ENCODE results near the gene POLR2J3. TPM values are rescaled to one million over a fixed set of nuclear protein-coding genes. Genes with fewer than 3 reads are reported as not detected.

POLR2J3 gene
- total and polyA plus RNA-seq, 2 donors = 26.3 to 75.2 TPM

Other genes starting within 250 kb of the POLR2J3 start
- gene SPDYE6, start 216.1 kb downstream of the POLR2J3 start, total RNA-seq = not detected
- gene SPDYE6, start 216.1 kb downstream of the POLR2J3 start, polyA plus RNA-seq = 0.16 TPM
- 19.4 TPM for gene PRKRIP1, start 176.2 kb downstream of the POLR2J3 start, total RNA-seq
- gene PRKRIP1, start 176.2 kb downstream of the POLR2J3 start, polyA plus RNA-seq = 54.4 TPM
- 13.6 TPM for gene ORAI2, start 139.0 kb downstream of the POLR2J3 start, total RNA-seq
- 11.6 TPM for gene ORAI2, start 139.0 kb downstream of the POLR2J3 start, polyA plus RNA-seq
- 10.0 TPM for gene ALKBH4, start 107.7 kb downstream of the POLR2J3 start, total RNA-seq
- 11.4 TPM for gene ALKBH4, start 107.7 kb downstream of the POLR2J3 start, polyA plus RNA-seq
- 16.2 TPM for gene LRWD1, start 107.6 kb downstream of the POLR2J3 start, total RNA-seq
- gene LRWD1, start 107.6 kb downstream of the POLR2J3 start, polyA plus RNA-seq = 19.9 TPM
- gene POLR2J, start 93.7 kb downstream of the POLR2J3 start, total RNA-seq = 76.0 TPM
- 67.1 TPM for gene POLR2J, start 93.7 kb downstream of the POLR2J3 start, polyA plus RNA-seq
- 7.2 TPM for gene RASA4B, start 54.8 kb downstream of the POLR2J3 start, total RNA-seq
- gene RASA4B, start 54.8 kb downstream of the POLR2J3 start, polyA plus RNA-seq = 14.7 TPM
- 2.8 TPM for gene UPK3BL2, start 28.9 kb downstream of the POLR2J3 start, total RNA-seq
- gene UPK3BL2, start 28.9 kb downstream of the POLR2J3 start, polyA plus RNA-seq = 28.2 TPM
- gene SPDYE2, start 21.4 kb downstream of the POLR2J3 start, total RNA-seq = 0.05 TPM
- gene SPDYE2, start 21.4 kb downstream of the POLR2J3 start, polyA plus RNA-seq = 0.05 TPM
- 13.6 TPM for gene RASA4, start 44.2 kb upstream of the POLR2J3 start, total RNA-seq
- gene RASA4, start 44.2 kb upstream of the POLR2J3 start, polyA plus RNA-seq = 42.3 TPM
- gene UPK3BL1, start 70.2 kb upstream of the POLR2J3 start, total RNA-seq = 11.5 TPM
- 256 TPM for gene UPK3BL1, start 70.2 kb upstream of the POLR2J3 start, polyA plus RNA-seq
- not detected for gene SPDYE2B, start 77.7 kb upstream of the POLR2J3 start, total RNA-seq
- gene SPDYE2B, start 77.7 kb upstream of the POLR2J3 start, polyA plus RNA-seq = 0.02 TPM
- 1.3 TPM for gene POLR2J2, start 99.1 kb upstream of the POLR2J3 start, total RNA-seq
- gene POLR2J2, start 99.1 kb upstream of the POLR2J3 start, polyA plus RNA-seq = 4.8 TPM
- 8.2 TPM for gene FAM185A, start 176.4 kb upstream of the POLR2J3 start, total RNA-seq
- gene FAM185A, start 176.4 kb upstream of the POLR2J3 start, polyA plus RNA-seq = 5.6 TPM

All from thymus (tissue), 2 donors.